22Rv1 (cell line): ENCODE measurements around the gene PSIP1.

Experiments used
- ZFX ChIP-seq: fragments of 450-650 bp; IDR thresholded peaks from 2 replicates; pipeline ENCODE4 v1.6.1; 2017; ENCODE audit warnings: antibody characterized with exemption, borderline replicate concordance
- TF ChIP-seq, protein P1 (sequence below): fragments of 450-650 bp; IDR thresholded peaks from 2 replicates; pipeline ENCODE4 v1.5.1; 2017; ENCODE audit warnings: mild to moderate bottlenecking

DNA sequence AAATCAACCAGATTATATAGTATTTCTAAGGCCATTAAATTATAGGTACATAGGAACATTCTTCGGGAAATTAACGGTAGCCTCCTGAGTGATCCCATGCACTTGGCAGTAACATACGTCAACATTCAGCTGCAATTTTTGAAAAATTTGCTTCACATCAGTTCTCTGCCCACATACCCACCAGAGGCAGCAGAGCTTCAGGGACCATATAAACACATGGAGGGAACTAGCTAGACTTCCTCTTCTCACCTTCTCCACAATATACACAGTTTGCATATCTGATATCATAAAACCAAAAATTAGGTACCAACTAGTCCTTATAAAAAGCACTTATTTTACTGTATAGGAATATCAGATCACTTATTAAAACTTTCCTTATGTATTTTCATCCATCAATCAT is 4.8 kb downstream of the PSIP1 start:
- TF ChIP-seq, protein P1, sequence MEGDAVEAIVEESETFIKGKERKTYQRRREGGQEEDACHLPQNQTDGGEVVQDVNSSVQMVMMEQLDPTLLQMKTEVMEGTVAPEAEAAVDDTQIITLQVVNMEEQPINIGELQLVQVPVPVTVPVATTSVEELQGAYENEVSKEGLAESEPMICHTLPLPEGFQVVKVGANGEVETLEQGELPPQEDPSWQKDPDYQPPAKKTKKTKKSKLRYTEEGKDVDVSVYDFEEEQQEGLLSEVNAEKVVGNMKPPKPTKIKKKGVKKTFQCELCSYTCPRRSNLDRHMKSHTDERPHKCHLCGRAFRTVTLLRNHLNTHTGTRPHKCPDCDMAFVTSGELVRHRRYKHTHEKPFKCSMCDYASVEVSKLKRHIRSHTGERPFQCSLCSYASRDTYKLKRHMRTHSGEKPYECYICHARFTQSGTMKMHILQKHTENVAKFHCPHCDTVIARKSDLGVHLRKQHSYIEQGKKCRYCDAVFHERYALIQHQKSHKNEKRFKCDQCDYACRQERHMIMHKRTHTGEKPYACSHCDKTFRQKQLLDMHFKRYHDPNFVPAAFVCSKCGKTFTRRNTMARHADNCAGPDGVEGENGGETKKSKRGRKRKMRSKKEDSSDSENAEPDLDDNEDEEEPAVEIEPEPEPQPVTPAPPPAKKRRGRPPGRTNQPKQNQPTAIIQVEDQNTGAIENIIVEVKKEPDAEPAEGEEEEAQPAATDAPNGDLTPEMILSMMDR = no peak
- no peak for TF ChIP-seq ZFX
